ENCODE results near the gene ECE1.

The ECE1 gene

DNA sequence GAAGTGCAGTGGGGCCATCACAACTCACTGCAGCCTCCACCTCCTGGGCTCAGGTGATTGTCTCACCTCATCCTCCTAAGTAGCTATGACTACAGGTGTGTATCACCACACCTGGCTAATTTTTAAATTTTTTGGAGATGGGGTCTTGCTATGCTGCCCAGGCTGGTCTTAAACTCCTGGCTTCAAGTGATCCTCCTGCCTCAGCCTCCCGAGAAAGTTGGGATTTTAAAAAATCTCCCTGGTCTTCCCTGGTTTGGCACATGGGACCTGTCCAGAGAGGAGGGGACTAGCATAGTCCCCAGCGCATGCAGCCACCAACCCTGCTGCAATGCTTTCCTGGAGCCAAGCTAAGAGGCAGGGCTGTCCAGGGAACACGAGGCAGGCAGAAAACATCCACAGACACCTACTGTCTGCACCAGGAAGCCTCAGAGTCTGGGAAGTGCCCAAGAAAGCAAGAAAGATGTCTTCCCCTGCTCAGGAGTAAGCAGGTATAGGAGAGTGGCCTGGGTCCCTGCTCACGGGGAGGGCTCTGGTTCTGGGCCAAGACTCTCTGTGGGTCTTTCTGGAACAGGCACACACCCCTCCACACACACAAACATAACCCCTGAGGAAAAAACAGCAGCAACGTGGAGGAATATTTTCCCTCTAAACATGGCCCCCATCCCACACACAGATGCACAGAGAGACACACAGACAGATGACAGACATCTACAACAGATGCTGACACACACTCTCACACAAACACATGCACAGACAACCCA, 30.8 kb downstream of the ECE1 start:
- Histone ChIP-seq H3K4me1 (ENCODE audit: control insufficient read depth, insufficient read depth, low read length) (no peaks in the 10 kb centered on the region), H3K27me3 (ENCODE audit: control insufficient read depth, insufficient read depth, low read length) (no peaks in the 10 kb centered on the region), H3K4me3 (ENCODE audit: low read depth, low read length) (no peak overlapping the region), H3K9ac (ENCODE audit: low read depth, low read length) (no peak overlapping the region), H3K36me3 (ENCODE audit: control insufficient read depth, insufficient read depth, low read length) (peaks cover 11% of the 10 kb centered on the region), H3K9me3 (ENCODE audit: control insufficient read depth, insufficient read depth, low read length) (no peaks in the 10 kb centered on the region)

DNA sequence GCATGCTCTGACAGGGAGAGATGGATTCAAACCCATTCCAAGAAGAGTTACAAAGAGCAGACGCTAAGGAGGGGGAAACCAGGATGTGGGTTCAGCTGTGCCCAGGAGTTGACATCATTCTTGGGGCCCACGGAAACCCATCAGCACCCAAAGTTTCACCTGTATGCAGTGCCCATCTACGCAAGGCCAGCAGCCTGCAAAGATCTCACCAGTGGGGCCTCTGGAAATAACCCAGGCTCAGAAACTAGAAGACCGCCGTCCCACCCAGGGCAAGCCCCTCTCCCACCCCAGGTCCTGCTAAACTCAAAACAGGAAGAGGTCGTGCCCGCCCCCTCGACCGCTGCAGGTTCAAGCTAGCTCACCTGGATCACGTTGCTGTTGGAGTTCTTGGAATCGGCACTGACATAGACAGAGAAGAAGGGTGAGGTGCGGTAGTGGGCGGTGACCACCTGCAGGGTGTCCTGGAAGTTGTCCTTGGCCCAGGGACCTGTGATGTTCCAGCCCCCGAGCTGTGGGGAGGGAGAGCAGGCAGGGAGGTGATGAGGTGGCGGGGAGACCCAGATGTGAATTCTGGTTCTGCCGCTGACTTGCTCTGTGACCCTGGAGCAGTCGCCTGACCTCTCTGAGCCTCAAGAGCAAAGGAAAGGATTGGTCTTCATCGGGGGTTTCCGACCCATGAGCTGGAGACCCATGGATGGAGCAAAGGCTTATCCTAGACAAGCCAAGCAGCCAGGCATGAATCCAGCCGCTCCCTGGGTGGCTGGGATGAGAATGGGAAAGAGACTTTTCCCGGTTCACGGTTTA, 31.7 kb downstream of the ECE1 start:
- Histone ChIP-seq H3K4me1 (ENCODE audit: control insufficient read depth, insufficient read depth, low read length) (no peaks in the 10 kb centered on the region), H3K9me3 (ENCODE audit: control insufficient read depth, insufficient read depth, low read length) (no peaks in the 10 kb centered on the region), H3K9ac (ENCODE audit: low read depth, low read length) (no peak overlapping the region), H3K4me3 (ENCODE audit: low read depth, low read length) (no peak overlapping the region), H3K27me3 (ENCODE audit: control insufficient read depth, insufficient read depth, low read length) (no peaks in the 10 kb centered on the region), H3K36me3 (ENCODE audit: control insufficient read depth, insufficient read depth, low read length) (peaks cover 11% of the 10 kb centered on the region)

DNA sequence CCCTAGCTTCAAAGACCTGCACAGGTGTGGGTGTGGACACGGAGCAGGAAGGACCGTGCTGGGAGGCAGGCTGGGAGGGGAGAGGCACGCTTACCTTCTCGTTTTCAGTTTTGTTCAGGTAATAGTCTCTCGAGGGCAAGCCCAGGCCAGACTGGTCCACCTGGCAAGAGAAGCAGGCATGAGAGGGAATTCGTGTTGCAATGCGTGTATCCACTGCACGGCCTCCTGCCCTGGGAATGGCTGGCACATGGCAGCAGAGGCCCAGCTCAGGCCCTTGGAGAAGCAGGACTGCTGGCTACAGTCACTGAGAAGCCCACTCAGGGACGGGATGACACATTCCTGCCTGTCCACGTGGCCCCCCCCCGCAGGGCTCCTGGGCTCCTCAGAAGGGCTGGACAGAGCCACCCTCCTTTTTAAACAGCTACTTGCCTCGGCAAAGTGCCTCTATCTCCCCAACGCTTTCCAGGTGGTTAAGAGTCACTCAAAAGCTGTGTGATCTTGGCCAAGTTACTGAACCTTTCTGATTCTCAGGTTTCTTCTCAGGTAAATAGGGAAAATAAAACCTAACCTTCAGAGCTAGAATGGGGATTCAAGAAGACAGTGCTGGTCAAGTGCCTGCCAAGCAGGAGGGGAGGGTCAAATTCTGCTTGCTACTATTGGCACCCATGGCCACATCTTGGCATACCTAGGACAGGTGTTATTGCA, 32.7 kb downstream of the ECE1 start:
- Histone ChIP-seq H3K4me1 (ENCODE audit: control insufficient read depth, insufficient read depth, low read length) (no peaks in the 10 kb centered on the region), H3K36me3 (ENCODE audit: control insufficient read depth, insufficient read depth, low read length) (peaks cover 11% of the 10 kb centered on the region), H3K9ac (ENCODE audit: low read depth, low read length) (no peak overlapping the region)

DNA sequence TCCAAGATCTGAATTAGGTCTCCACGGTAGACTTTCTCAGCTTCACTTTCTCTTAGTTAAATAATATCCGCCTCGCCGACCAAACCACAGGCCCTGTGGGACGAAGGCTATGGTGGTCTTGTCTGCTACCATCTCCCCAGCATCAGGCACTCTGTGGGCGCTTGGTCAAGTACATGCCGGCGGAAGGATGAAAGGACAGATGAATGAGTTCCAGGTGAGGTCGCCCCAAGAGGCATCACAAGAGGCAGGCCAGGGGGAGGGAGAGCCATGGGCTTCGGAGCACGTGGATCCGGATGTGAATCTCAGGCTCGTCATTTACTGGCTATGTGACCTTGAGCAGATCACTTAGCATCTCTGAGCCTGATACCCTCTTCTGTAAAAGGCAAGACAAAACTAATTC, 33.5 kb downstream of the ECE1 start:
- peaks cover 11% of the 10 kb centered on the region for H3K36me3 ChIP-seq (ENCODE audit: control insufficient read depth, insufficient read depth, low read length)
- no peaks in the 10 kb centered on the region for H3K4me1 ChIP-seq (ENCODE audit: control insufficient read depth, insufficient read depth, low read length)
- H3K9ac ChIP-seq (ENCODE audit: low read depth, low read length) = no peak overlapping the region
- H3K27me3 ChIP-seq (ENCODE audit: control insufficient read depth, insufficient read depth, low read length) = no peaks in the 10 kb centered on the region
- no peaks in the 10 kb centered on the region for H3K9me3 ChIP-seq (ENCODE audit: control insufficient read depth, insufficient read depth, low read length)
- H3K4me3 ChIP-seq (ENCODE audit: low read depth, low read length) = no peak overlapping the region

More for the DNA sequence above, 32.7 kb downstream of the ECE1 start:
- H3K9me3 ChIP-seq (ENCODE audit: control insufficient read depth, insufficient read depth, low read length) = no peaks in the 10 kb centered on the region
- H3K4me3 ChIP-seq (ENCODE audit: low read depth, low read length) = no peak overlapping the region
- H3K27me3 ChIP-seq (ENCODE audit: control insufficient read depth, insufficient read depth, low read length) = no peaks in the 10 kb centered on the region

DNA sequence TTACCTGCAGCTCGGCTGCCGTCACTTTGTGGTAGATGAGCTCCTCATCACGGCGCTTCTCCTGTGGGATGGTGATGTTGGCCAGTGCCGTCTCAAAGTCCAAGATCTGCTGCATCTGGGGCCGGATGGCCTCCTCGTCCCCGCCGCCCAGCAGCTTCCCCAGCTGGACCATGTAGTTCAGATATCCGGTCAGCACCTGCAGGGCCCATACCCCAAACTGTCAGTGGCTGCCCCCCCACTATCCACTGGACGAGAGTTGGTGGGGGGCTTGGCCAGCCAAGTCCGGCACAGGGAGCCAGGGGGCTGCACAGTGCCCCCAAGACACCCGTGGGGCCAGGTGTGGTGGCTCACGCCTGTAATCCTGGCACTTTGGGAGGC, 34.3 kb downstream of the ECE1 start:
- H3K9me3 ChIP-seq (ENCODE audit: control insufficient read depth, insufficient read depth, low read length) = no peaks in the 10 kb centered on the region
- no peak overlapping the region for H3K4me3 ChIP-seq (ENCODE audit: low read depth, low read length)
- H3K9ac ChIP-seq (ENCODE audit: low read depth, low read length) = no peak overlapping the region
- peaks cover 11% of the 10 kb centered on the region for H3K36me3 ChIP-seq (ENCODE audit: control insufficient read depth, insufficient read depth, low read length)
- H3K4me1 ChIP-seq (ENCODE audit: control insufficient read depth, insufficient read depth, low read length) = no peaks in the 10 kb centered on the region
- H3K27me3 ChIP-seq (ENCODE audit: control insufficient read depth, insufficient read depth, low read length) = no peaks in the 10 kb centered on the region

DNA sequence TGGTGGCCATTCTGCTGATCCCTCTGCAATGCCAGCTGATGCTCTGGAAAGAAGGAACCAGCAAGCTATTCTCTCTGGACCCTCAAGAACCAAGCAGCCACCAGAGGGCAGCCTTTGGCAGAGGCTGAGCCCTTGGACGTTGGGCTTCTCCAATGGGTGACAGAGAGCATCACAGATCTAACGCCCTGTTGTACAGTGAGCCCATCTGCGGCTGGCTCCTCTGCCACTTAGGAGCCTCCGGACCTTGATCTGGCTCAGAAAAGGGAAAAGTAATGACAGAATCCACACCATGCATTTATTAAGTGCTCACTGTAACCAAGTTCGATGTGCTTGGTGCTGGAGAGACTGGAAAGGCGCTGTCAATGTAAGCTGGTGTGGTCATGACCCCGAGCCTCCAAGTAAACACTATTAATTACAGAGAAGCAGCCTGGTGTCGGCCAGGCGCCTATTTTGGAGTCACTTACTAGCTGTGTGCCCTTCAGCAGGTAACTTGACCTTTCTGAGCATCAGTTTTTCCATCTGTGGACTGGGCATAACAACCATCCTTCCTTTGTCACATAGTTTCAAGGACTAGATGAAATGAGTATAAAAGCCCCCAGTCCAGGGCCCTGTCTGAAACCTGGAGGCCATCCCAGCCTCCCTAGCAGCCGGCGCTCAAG, 34.9 kb downstream of the ECE1 start:
- no peak overlapping the region for H3K9ac ChIP-seq (ENCODE audit: low read depth, low read length)
- H3K36me3 ChIP-seq (ENCODE audit: control insufficient read depth, insufficient read depth, low read length) = peaks cover 11% of the 10 kb centered on the region
- H3K27me3 ChIP-seq (ENCODE audit: control insufficient read depth, insufficient read depth, low read length) = no peaks in the 10 kb centered on the region
- H3K4me1 ChIP-seq (ENCODE audit: control insufficient read depth, insufficient read depth, low read length) = no peaks in the 10 kb centered on the region
- H3K9me3 ChIP-seq (ENCODE audit: control insufficient read depth, insufficient read depth, low read length) = no peaks in the 10 kb centered on the region
- H3K4me3 ChIP-seq (ENCODE audit: low read depth, low read length) = no peak overlapping the region

DNA sequence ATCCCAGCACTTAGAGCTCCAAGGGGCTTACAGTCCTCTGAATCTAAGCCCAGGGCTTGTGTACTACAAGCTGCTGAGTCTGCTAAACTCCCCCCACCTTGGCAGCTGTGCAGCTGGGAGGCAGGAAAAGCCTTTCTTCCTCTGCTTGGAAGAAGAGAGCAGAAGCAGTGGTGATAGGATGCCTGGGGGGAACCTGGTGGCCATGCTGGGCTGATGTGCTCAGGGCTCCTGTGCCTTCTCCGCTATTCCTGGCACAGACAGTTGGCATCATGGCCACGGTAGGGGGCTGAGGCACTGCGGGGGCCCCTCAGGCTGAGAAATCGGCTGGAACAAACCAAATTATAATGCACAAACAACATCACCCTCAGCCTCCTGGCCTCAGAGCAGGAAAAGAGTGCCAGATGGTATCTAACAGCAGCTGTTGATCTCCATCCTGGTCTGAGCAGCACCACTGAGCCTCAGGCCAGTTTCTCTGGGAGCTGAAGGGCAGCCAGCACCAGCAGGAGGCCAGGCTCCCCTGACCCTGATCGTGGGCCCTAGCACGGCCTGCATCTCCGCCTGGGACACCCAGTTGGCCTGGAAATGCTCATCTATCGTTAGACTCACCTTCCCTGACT, 35.8 kb downstream of the ECE1 start:
- H3K9ac ChIP-seq (ENCODE audit: low read depth, low read length) = no peak overlapping the region
- no peak overlapping the region for H3K4me3 ChIP-seq (ENCODE audit: low read depth, low read length)
- H3K27me3 ChIP-seq (ENCODE audit: control insufficient read depth, insufficient read depth, low read length) = no peaks in the 10 kb centered on the region

DNA sequence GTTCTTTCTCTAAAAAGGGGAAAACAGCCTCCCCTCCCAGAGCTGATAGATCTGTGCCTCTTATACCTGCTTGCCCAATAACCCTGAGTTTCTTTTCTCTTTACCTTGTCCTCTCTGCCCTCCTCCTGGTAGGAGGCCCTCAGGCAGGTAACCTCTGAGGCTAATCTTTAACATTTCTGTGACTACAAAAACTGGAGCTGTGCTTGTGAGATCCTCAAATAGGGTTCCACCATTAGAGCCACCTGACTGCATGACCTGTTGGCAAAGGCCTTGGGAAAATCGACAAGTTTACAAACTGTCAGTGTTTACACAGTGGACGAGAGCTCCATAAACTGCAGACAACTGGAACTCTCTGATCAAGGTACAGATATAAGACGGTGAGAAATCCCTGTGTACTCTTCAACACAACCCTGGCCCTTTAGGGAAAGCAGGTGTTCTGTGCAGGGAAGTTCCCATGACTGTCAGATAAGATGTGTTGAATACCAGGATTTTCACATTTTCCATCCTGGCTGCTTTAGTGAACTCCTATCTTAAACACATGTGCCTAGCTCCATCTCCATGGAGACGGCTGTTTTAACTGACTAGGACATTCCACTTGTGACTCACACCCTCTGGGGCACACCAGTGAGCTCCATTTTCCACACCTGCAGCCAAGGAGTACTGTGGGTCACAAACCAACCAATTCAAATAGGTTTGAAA, 38.3 kb downstream of the ECE1 start:
- peaks cover 4% of the 10 kb centered on the region for H3K36me3 ChIP-seq (ENCODE audit: control insufficient read depth, insufficient read depth, low read length)
- no peaks in the 10 kb centered on the region for H3K9me3 ChIP-seq (ENCODE audit: control insufficient read depth, insufficient read depth, low read length)
- no peaks in the 10 kb centered on the region for H3K27me3 ChIP-seq (ENCODE audit: control insufficient read depth, insufficient read depth, low read length)
- no peaks in the 10 kb centered on the region for H3K4me1 ChIP-seq (ENCODE audit: control insufficient read depth, insufficient read depth, low read length)
- H3K9ac ChIP-seq (ENCODE audit: low read depth, low read length) = no peak overlapping the region
- H3K4me3 ChIP-seq (ENCODE audit: low read depth, low read length) = no peak overlapping the region

More for the DNA sequence above, 35.8 kb downstream of the ECE1 start:
- H3K4me1 ChIP-seq (ENCODE audit: control insufficient read depth, insufficient read depth, low read length) = no peaks in the 10 kb centered on the region
- H3K9me3 ChIP-seq (ENCODE audit: control insufficient read depth, insufficient read depth, low read length) = no peaks in the 10 kb centered on the region
- peaks cover 11% of the 10 kb centered on the region for H3K36me3 ChIP-seq (ENCODE audit: control insufficient read depth, insufficient read depth, low read length)

DNA sequence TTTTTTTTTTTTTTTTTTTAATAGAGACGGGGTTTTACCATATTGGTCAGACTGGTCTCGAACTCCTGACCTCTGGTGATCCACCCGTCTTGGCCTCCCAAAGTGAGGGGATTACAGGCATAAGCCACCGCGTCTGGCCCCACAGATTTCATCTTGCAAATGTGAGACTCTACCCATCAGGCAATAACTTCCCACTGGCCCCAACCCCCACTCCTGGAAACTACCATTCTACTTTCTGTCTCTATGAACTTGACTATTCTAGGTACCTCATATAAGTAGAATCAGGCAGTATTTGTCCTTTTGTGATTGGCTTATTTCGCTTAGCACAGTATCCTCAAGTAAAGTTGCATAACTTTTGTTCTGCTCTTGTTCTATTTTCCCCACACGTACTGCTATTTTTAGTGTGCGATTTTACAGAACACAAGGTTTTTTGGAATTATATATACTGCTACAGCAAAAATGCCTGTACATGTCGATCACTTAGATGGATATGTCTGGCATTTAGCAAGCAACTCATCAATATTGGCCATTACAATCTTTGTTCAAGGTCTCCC, 40.2 kb downstream of the ECE1 start:
- peaks cover 4% of the 10 kb centered on the region for H3K36me3 ChIP-seq (ENCODE audit: control insufficient read depth, insufficient read depth, low read length)
- H3K4me1 ChIP-seq (ENCODE audit: control insufficient read depth, insufficient read depth, low read length) = no peaks in the 10 kb centered on the region
- no peak overlapping the region for H3K9ac ChIP-seq (ENCODE audit: low read depth, low read length)
- H3K27me3 ChIP-seq (ENCODE audit: control insufficient read depth, insufficient read depth, low read length) = no peaks in the 10 kb centered on the region
- no peak overlapping the region for H3K4me3 ChIP-seq (ENCODE audit: low read depth, low read length)
- H3K9me3 ChIP-seq (ENCODE audit: control insufficient read depth, insufficient read depth, low read length) = no peaks in the 10 kb centered on the region

DNA sequence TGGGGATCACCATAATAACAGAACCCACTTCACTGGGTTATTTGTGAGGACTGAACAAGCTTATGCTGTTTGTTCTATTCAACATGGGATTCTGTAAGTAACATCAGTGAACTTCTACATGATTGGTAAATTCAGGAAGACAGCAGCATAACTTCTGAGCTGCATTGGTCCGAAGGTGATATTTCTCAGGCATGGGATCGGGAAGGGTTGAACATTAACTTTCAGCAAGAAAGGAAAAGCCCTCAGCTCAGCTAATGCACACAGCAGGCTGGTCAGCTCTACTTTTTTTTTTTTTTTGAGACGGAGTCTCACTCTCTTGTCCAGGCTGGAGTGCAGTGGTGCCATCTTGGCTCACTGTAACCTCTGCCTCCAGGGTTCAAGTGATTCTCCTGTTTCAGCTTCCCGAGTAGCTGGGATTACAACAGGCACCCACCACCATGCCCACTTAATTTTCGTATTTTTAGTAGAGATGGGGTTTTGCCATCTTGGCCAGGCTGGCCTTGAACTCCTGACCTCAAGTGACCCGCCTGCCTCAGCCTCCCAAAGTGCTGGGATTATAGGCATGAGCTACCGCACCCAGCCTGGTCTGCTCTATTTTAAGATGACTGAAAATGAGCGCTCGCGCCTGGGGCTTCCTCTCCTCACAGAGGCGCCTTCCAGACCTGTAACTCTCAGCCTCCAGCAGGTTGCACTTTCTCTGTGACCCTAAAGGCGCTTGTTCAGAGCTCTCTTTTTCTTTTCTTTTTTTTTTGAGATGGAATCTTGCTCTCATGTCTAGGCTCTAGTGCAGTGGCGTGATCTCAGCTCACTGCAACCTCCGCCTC, 42.2 kb downstream of the ECE1 start:
- Histone ChIP-seq H3K4me3 (ENCODE audit: low read depth, low read length) (no peak overlapping the region), H3K9ac (ENCODE audit: low read depth, low read length) (no peak overlapping the region), H3K4me1 (ENCODE audit: control insufficient read depth, insufficient read depth, low read length) (no peaks in the 10 kb centered on the region), H3K36me3 (ENCODE audit: control insufficient read depth, insufficient read depth, low read length) (peaks cover 4% of the 10 kb centered on the region), H3K27me3 (ENCODE audit: control insufficient read depth, insufficient read depth, low read length) (no peaks in the 10 kb centered on the region), H3K9me3 (ENCODE audit: control insufficient read depth, insufficient read depth, low read length) (no peaks in the 10 kb centered on the region)

Measured in iPS-15b (cell line).